Nephron (organoid): ENCODE measurements around the gene PRR35.

ENCODE experiments used
- H3K27ac Mint-ChIP-seq, 3 experiments: 2 replicates each; pipeline ENCODE4 v1.8.0; 2020; ENCODE audit warnings: mixed read lengths in 3 of 3, mild to moderate bottlenecking in 2 of 3, moderate library complexity in 1 of 3
- H3K27me3 Mint-ChIP-seq: 2 replicates; pipeline ENCODE4 v1.8.0; 2021; ENCODE audit warnings: low read depth, mild to moderate bottlenecking, moderate library complexity, mixed read lengths
- H3K36me3 Mint-ChIP-seq: 2 replicates; pipeline ENCODE4 v1.8.0; 2020; ENCODE audit warnings: low read depth, mixed read lengths
- H3K4me1 Mint-ChIP-seq: 2 replicates; pipeline ENCODE4 v1.8.0; 2020; ENCODE audit warnings: mixed read lengths
- H3K4me3 Mint-ChIP-seq, 3 experiments: 2 replicates each; pipeline ENCODE4 v1.8.0; 2020; ENCODE audit warnings: mild to moderate bottlenecking in 3 of 3, mixed read lengths in 3 of 3, moderate library complexity in 2 of 3
- H3K9me3 Mint-ChIP-seq: 2 replicates; pipeline ENCODE4 v1.8.0; 2020; ENCODE audit warnings: mixed read lengths
- CTCF ChIP-seq, 3 experiments: fragments of 200-600 bp; sonication (generic); IDR thresholded peaks; one replicate each; pipeline ENCODE4 v1.5.0; 2021; ENCODE audit warnings: antibody characterized with exemption in 3 of 3; ENCODE audit not compliant: unreplicated experiment in 3 of 3

PRR35 gene

GRCh38 chr16:543301-544164 lies 16.7 kb upstream of the PRR35 start:
- Mint-ChIP-seq H3K4me3 (no peak overlapping the region), H3K4me1 (no peaks in the 10 kb centered on the region), H3K27me3 (no peaks in the 10 kb centered on the region), H3K36me3 (no peaks in the 10 kb centered on the region), H3K9me3 (no peaks in the 10 kb centered on the region), H3K27ac (peak overlapping the region in 1 of 3 experiments; percentile 17)
- no peak for TF ChIP-seq CTCF (IDR thresholded peaks at IDR 0.05; ENCODE audit: unreplicated experiment in 3 of 3)

- H3K4me3 Mint-ChIP-seq: no peak overlapping the region
- no peaks in the 10 kb centered on the region for H3K4me1 Mint-ChIP-seq
- no peaks in the 10 kb centered on the region for H3K9me3 Mint-ChIP-seq
- no peak overlapping the region for H3K27ac Mint-ChIP-seq
- no peaks in the 10 kb centered on the region for H3K27me3 Mint-ChIP-seq
- H3K36me3 Mint-ChIP-seq: no peaks in the 10 kb centered on the region
- no peak for TF ChIP-seq CTCF (IDR thresholded peaks at IDR 0.05; ENCODE audit: unreplicated experiment in 3 of 3)
Observed at GRCh38 chr16:544517-544916, 15.7 kb upstream of the PRR35 start.

GRCh38 chr16:546909-547770 lies 13.1 kb upstream of the PRR35 start:
- H3K27ac Mint-ChIP-seq: no peak overlapping the region
- peak; percentile 39 to 52 (median 40) for TF ChIP-seq CTCF (IDR thresholded peaks at IDR 0.05; ENCODE audit: unreplicated experiment in 3 of 3)
- H3K27me3 Mint-ChIP-seq: no peaks in the 10 kb centered on the region
- no peaks in the 10 kb centered on the region for H3K36me3 Mint-ChIP-seq
- H3K9me3 Mint-ChIP-seq: no peaks in the 10 kb centered on the region
- H3K4me1 Mint-ChIP-seq: no peaks in the 10 kb centered on the region
- no peak overlapping the region for H3K4me3 Mint-ChIP-seq

GRCh38 chr16:548586-548985 lies 11.6 kb upstream of the PRR35 start:
- H3K27me3 Mint-ChIP-seq: no peaks in the 10 kb centered on the region
- H3K9me3 Mint-ChIP-seq: no peaks in the 10 kb centered on the region
- H3K36me3 Mint-ChIP-seq: no peaks in the 10 kb centered on the region

GRCh38 chr16:549544-550263 lies 10.5 kb upstream of the PRR35 start:
- Mint-ChIP-seq H3K4me3 (no peak overlapping the region), H3K27ac (no peak overlapping the region), H3K9me3 (no peaks in the 10 kb centered on the region), H3K36me3 (peaks cover 4% of the 10 kb centered on the region), H3K4me1 (peaks cover 5% of the 10 kb centered on the region), H3K27me3 (no peaks in the 10 kb centered on the region)
- TF ChIP-seq CTCF (IDR thresholded peaks at IDR 0.05; ENCODE audit: unreplicated experiment in 3 of 3): no peak

More at GRCh38 chr16:548586-548985, 11.6 kb upstream of the PRR35 start:
- Mint-ChIP-seq H3K27ac (no peak overlapping the region), H3K4me1 (no peaks in the 10 kb centered on the region), H3K4me3 (no peak overlapping the region)
- TF ChIP-seq CTCF (IDR thresholded peaks at IDR 0.05; ENCODE audit: unreplicated experiment in 3 of 3): no peak
